Transverse colon (tissue), 4 donors: ENCODE results near the gene CSKMT. TPM values are rescaled to one million over a fixed set of nuclear protein-coding genes. Genes with fewer than 3 reads are reported as not detected.

Experiments
- DNase-seq: peaks from one replicate; pipeline ENCODE4 v3.0.0-alpha.2; 2019
- H3K27ac ChIP-seq, 4 donors: fragments of 200-600 bp; sonication (generic); 2 replicates each; pipeline ENCODE4 v1.5.1; 2016 to 2018; ENCODE audit warnings: inconsistent platforms in 4 of 4
- H3K27me3 ChIP-seq: fragments of 200-600 bp; sonication (generic); 2 replicates; pipeline ENCODE4 v1.5.1; 2017; ENCODE audit warnings: inconsistent platforms
- H3K36me3 ChIP-seq, 4 donors: fragments of 200-600 bp; sonication (generic); 2 replicates each; pipeline ENCODE4 v1.5.1; 2017 to 2019; ENCODE audit warnings: inconsistent platforms in 4 of 4
- H3K4me1 ChIP-seq, 4 donors: fragments of 200-600 bp; sonication (generic); 2 replicates each; pipeline ENCODE4 v1.5.1; 2017 to 2020; ENCODE audit warnings: inconsistent platforms in 4 of 4
- H3K4me3 ChIP-seq, 4 donors: fragments of 200-600 bp; sonication (generic); 1 replicate in 1 of 4; 2 replicates in 3 of 4; pipeline versions ENCODE4 v1.5.1 to v1.6.1; 2017 to 2019; ENCODE audit warnings: inconsistent platforms in 4 of 4
- H3K9me3 ChIP-seq, 2 donors: fragments of 200-600 bp; sonication (generic); 2 replicates each; pipeline ENCODE4 v1.5.1; 2017 to 2019; ENCODE audit warnings: inconsistent platforms in 2 of 2
- EP300 ChIP-seq: sonication (generic); formaldehyde crosslinking; IDR thresholded peaks from one replicate; pipeline ENCODE4 v1.6.1; 2017; ENCODE audit warnings: antibody characterized with exemption, low read depth
- POLR2A ChIP-seq: fragments of 450-650 bp; IDR thresholded peaks from one replicate; pipeline ENCODE4 v1.6.1; 2016; ENCODE audit warnings: antibody characterized with exemption, mild to moderate bottlenecking, moderate library complexity
- POLR2AphosphoS5 ChIP-seq, 3 donors: sonication (generic); formaldehyde crosslinking; IDR thresholded peaks; one replicate each; pipeline ENCODE4 v1.6.1; 2016; ENCODE audit warnings: antibody characterized with exemption in 3 of 3
- WGBS, 2 donors: methylation state at CpG; one replicate each; pipeline ENCODE4 v1.1.5; 2018; ENCODE audit warnings: low coverage in 1 of 2; 5-methylcytosine and 5-hydroxymethylcytosine counted together
- in situ Hi-C, 4 donors: fragments of 200-750 bp; cut with MboI; loops; one replicate each; pipeline versions ENCODE4 v1.15.0 to v1.15.1; 2017; ENCODE audit warnings: low sequenced_read_pairs in 3 of 4, low pct_ligation_motif_present in 1 of 4, low pct_unique_long_range_greater_than_20kb in 1 of 4
- intact Hi-C: fragments of 100-400 bp; cut with DNase I; formaldehyde crosslinking; loops from one replicate; pipeline ENCODE4 v1.15.1; 2023; ENCODE audit warnings: low total_unique reads
- total RNA-seq, 4 donors: library from RNA; depleted of rRNA; stranded (reverse); fragments of >200 nt; gene quantifications; one replicate each; pipeline ENCODE4 v1.1.0, GENCODE V29; 2016
- TF ChIP-seq, protein P1 (sequence below), 5 experiments: fragments of 200-600 bp in 3 of 5; fragments of 450-650 bp in 2 of 5; sonication (generic) in 3 of 5; IDR thresholded peaks; 1 replicate in 2 of 5; 2 replicates in 3 of 5; pipeline ENCODE4 v1.5.1; 2016 to 2017; ENCODE audit warnings: antibody characterized with exemption in 5 of 5, inconsistent platforms in 3 of 5, mild to moderate bottlenecking in 2 of 5, moderate library complexity in 1 of 5

Gene CSKMT
- total RNA-seq, 4 donors from 2014 or later = 6.0 to 17.0 TPM; not detected in 2

DNA sequence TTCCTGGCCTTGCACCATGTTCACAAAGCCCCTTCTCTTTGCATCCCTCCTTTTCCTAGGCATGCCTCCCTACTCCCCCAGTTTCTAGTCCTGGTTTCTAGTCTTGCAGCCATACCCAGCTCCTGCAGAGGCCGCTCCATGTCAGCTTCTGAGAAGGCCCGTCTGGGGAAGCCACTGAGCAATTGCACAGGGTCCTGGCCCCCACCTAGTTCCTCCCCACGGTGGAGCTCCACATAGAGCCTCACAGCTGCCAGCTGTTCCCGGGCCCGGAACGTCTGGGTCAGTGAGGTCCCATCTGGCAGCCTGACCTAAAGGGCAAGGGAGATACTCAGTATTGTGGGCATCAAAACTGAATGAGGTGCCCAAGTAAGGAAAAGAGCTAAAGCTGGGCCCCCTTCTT is 11.6 kb downstream of the CSKMT start:
- Histone ChIP-seq H3K36me3 (peaks cover 0 to 15% (median 3%) of the 10 kb centered on the region in 4 donors), H3K27ac (no peak overlapping the region), H3K27me3 (no peaks in the 10 kb centered on the region), H3K4me1 (peaks cover 24 to 41% (median 26%) of the 10 kb centered on the region in 4 donors), H3K9me3 (no peaks in the 10 kb centered on the region), H3K4me3 (no peak overlapping the region)
- no peak for DNase-seq
- TF ChIP-seq, protein P1, sequence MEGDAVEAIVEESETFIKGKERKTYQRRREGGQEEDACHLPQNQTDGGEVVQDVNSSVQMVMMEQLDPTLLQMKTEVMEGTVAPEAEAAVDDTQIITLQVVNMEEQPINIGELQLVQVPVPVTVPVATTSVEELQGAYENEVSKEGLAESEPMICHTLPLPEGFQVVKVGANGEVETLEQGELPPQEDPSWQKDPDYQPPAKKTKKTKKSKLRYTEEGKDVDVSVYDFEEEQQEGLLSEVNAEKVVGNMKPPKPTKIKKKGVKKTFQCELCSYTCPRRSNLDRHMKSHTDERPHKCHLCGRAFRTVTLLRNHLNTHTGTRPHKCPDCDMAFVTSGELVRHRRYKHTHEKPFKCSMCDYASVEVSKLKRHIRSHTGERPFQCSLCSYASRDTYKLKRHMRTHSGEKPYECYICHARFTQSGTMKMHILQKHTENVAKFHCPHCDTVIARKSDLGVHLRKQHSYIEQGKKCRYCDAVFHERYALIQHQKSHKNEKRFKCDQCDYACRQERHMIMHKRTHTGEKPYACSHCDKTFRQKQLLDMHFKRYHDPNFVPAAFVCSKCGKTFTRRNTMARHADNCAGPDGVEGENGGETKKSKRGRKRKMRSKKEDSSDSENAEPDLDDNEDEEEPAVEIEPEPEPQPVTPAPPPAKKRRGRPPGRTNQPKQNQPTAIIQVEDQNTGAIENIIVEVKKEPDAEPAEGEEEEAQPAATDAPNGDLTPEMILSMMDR (IDR thresholded peaks at IDR 0.05) = no peak
- no peak for TF ChIP-seq POLR2AphosphoS5 (IDR thresholded peaks at IDR 0.05)
- no peak for TF ChIP-seq EP300
- no peak for TF ChIP-seq POLR2A
- 43 to 60% methylated on average over 4 to 6 of the region's 6 CpGs for WGBS, 2 donors
- intact Hi-C loops (no loop called here), in situ Hi-C loops (loop anchor here in 2 of 4 donors (25.0 kb wide), 2 partner anchors 264 to 289 kb away; partner anchors contain the start of gene SCGB1A1 (in 1 of the 2))

DNA sequence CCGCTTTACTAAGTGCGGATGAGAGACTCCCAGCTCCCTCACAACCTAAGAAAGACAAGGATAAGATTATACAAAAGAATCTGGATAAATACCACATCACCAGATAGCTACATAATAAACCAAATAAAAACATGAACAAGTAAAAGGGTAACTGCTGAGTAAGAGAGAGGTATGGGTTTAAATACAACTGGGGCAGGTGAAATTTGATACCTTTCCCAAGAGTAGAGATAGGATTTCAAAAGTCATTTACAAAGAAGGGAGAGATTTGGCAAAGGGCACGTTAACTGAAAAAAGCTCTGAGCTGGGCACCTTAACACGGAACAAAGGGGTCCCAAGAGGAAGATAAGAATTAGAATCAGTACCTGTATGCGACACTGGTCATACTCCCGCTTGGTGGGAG is 12.0 kb downstream of the CSKMT start:
- TF ChIP-seq, protein P1 (IDR thresholded peaks at IDR 0.05) = no peak
- no peak for TF ChIP-seq POLR2AphosphoS5 (IDR thresholded peaks at IDR 0.05)
- TF ChIP-seq POLR2A = no peak
- TF ChIP-seq EP300 = no peak
- no peak for DNase-seq
- H3K4me3 ChIP-seq = no peak overlapping the region
- H3K9me3 ChIP-seq = no peaks in the 10 kb centered on the region
- no peaks in the 10 kb centered on the region for H3K27me3 ChIP-seq
- WGBS, 2 donors = 82 to 88% methylated on average over 6 of the region's 6 CpGs
- H3K36me3 ChIP-seq = peaks cover 0 to 15% (median 3%) of the 10 kb centered on the region in 4 donors
- H3K4me1 ChIP-seq = peaks cover 24 to 41% (median 26%) of the 10 kb centered on the region in 4 donors
- intact Hi-C loops = no loop called here
- in situ Hi-C loops = loop anchor here in 2 of 4 donors (25.0 kb wide), 2 partner anchors 265 to 290 kb away; partner anchors contain the start of gene SCGB1A1 (in 1 of the 2)
- H3K27ac ChIP-seq = no peak overlapping the region

DNA sequence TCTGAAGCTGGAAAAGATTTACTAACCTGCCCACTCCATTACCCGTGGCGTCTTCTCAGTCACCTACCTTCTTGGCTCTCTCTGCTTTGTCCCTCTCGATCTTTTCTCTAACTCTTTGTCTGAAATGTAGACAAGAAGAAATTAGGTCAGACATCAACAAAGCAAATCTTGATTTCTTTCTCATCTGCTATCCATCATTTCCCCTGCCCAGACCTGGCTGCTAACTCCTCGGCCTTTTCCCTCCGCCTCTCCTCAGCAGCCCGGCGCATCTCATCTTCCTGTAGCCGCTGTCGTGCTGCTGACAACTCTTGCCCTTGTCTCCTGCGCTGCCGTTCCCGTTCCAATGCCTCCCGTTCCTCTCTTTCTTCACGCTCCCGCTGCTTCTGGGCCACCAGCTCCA is 12.6 kb downstream of the CSKMT start:
- peaks cover 0 to 15% (median 3%) of the 10 kb centered on the region in 4 donors for H3K36me3 ChIP-seq
- H3K4me3 ChIP-seq = peak overlapping the region in 1 of 4 donors; percentile 85
- no peaks in the 10 kb centered on the region for H3K9me3 ChIP-seq
- intact Hi-C loops = no loop called here
- WGBS, 2 donors = 80 to 87% methylated on average over 5 to 15 of the region's 15 CpGs
- peaks cover 21 to 38% (median 23%) of the 10 kb centered on the region in 4 donors for H3K4me1 ChIP-seq
- H3K27ac ChIP-seq = peak overlapping the region in 2 of 4 donors; percentile 93 to 95
- H3K27me3 ChIP-seq = no peaks in the 10 kb centered on the region
- no peak for DNase-seq
- in situ Hi-C loops = loop anchor here in 2 of 4 donors (25.0 kb wide), 2 partner anchors 265 to 290 kb away; partner anchors contain the start of gene SCGB1A1 (in 1 of the 2)
- TF ChIP-seq POLR2A (no peak), POLR2AphosphoS5 (IDR thresholded peaks at IDR 0.05) (no peak), EP300 (no peak)
- TF ChIP-seq, protein P1 (IDR thresholded peaks at IDR 0.05) = no peak

DNA sequence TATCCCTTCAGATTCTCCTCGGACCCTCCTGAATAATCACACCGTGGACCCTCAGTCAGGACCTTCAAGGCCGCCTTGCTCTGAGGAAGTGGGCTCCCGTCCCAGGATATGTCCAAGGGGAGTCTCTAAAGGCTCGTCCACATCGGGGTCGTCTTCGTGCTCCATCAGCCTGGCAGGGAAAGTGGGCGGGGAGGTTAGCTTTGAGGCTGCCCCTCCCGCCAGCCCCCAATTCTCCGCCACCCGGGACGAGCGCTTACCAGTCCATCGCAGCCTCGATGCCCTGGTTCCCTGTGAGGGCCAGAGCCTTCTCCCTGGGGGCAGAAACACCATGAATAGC is 13.3 kb downstream of the CSKMT start:
- DNase-seq = no peak
- in situ Hi-C loops (loop anchor here in 2 of 4 donors (25.0 kb wide), 2 partner anchors 266 to 291 kb away; partner anchors contain the start of gene SCGB1A1 (in 1 of the 2)), intact Hi-C loops (no loop called here)
- Histone ChIP-seq H3K27ac (peak overlapping the region; percentile 89 to 95 (median 94)), H3K4me1 (peaks cover 14 to 35% (median 16%) of the 10 kb centered on the region in 4 donors), H3K27me3 (no peaks in the 10 kb centered on the region), H3K36me3 (peaks cover 0 to 15% (median 3%) of the 10 kb centered on the region in 4 donors), H3K9me3 (no peaks in the 10 kb centered on the region), H3K4me3 (peak overlapping the region; percentile 81 to 88 (median 86))
- no peak for TF ChIP-seq EP300
- no peak for TF ChIP-seq POLR2AphosphoS5 (IDR thresholded peaks at IDR 0.05)
- TF ChIP-seq, protein P1 (IDR thresholded peaks at IDR 0.05) = no peak
- TF ChIP-seq POLR2A = no peak
- WGBS, 2 donors = 4% methylated on average over 14 of the region's 16 CpGs; no CpG with 5 or more reads in 1 of the 2 donors
